ENCODE data around the gene MED13L.

The MED13L gene

DNA sequence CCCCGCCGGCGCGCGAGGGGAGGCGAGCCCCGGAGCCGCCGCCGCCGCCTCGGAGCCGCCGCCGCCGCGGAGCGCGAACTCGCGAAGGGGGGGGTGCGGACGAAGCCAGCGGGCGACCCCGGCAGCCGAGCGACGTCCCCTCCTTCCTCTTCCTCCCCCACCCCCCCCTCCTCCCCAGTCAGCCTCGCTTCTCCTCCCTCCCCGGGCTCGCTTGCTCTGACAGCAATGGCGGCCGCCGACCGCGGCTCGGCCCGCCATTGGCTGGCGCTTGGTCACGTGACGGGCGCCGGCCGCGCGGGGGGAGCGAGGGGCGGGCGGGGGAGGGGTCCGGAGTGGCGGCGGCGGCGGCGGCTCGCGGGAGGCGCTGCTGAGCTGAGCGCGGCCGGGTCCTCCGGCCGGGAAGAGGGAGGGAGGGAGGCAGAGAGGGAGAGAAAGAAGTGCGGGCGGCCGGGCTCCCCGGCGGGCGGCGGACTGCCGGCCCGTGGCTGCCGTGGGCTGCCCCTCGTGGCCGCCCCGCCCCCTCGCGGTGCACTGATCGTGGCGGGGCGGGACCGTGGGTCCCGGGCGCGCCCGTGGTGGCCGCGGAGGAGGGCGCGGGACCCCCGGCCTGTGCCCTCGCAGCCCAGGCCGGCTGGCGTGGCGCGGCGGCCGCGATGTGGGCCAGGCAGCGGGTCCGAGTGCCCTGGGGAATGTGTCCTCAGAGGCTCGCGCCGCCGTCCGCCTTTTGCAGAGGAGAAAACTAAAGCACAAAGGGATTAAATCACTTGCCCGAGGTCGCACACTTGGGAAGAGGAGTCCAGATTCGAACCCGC lies at the start of gene MED13L:
Gene MED13L (minus strand): TSS at position 227 of the 812 bp plus-strand sequence. CDS start 562 bp downstream, outside the sequence.
- DNase-seq = peak in 55 of 56 donors; percentile 33 to 95 (median 86)

DNA sequence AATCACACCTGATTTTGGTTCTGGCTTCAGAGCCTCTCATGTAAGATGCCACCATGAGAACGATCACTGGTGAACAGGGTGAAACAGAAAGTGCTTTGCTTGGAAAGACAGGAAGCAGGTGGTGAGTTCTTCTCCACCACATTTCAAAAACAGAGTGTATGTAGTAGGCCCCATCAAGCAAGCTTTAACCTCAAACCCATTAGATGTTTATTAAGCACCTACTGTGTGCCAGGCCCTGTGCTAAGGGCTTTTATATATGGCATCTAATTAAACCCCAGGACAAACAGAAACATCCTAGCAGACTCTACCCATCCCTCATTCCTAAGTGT lies 47.8 kb upstream of the MED13L start:
- no peak for DNase-seq

DNA sequence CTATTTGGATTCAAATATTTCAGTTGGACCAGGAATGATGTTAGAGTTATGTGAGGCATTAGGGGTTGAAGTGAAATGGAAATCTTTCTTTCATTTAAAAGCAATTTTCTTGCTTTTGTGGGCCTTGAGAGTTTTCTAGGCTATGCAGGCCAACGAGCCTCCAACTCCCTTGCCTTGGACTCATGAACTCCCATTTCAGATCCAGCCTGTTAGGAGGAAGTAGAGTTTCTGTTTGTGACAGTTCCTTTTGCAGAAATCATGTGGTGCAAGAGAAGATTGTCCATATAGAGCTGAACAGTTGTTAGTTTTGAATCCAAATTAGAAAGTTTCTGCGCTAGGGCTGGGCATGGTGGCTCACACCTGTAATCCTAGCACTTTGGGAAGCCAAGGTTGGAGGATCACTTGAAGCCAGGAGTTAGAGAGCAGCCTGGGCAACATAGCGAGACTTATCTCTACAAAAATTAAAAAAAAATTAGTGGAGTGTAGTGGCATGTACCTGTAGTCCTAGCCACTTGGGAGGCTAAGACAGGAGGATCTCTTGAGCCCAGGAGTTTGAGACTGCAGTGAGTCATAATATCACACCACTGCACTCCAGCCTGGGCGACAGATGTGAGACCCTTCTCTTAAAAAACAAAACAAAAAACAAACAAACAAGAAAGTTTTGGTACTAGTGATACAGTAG lies 47.3 kb upstream of the MED13L start:
- DNase-seq = no peak

DNA sequence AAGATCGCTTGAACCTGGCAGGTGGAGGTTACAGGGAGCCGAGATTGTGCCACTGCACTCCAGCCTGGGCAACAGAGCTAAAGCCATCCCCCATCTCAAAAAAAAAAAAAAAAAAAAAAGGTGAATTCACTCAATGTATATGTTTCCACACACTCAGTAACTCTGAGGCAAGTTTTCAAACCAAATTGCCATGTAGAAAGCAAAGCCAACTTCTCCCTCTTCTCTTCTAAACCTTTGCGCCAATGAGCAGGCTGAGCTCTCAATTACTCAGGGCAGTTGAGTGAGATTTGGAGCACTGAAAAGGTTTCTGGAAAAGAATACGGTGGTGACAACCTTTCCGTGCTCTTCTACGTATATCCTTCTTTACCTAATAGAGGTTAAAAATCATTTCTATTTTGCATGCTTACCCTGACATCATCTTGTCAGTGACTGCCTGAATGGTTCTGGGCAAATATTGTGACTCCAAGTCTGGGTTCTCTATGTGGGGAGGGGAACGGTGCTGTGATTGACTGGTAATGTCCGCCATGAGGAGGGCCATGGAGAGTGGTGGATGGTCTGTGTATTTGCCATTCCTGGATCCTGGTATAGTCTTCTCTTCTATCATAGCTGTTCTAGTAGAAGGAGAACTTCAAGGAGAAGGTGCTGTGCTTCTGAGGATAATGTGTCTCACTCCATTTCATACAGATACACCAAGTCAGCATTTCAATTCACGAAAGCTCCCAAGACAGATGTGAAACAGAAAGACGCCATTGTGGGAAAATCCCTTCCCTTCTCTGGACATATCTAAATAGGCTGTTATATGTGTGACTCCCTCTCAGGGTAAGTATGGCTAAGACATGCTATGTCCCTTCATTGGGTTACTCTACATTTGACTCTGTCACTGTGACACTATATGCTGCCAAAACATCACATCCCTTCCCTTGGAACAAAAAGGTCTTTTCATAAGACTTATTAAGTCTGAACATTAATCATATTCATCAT lies 46.2 kb upstream of the MED13L start:
- no peak for DNase-seq

DNA sequence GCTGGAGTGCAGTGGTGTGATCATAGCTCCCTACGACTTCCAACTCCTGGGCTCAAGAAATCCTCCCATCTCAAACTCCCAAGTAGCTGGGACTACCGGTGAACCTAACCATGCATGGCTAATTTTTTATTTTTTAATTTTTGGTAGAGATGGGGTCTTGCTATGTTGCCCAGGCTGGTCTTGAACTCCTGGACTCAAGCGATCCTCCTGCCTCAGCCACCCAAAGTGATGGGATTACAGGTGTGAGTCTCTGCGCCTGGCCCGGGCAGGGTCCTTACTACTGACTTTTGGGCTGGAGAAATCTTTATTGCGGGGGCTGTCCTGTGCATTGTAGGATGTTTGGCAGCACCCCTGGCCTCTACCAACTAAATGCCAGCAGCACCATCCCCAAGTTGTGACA lies 44.4 kb upstream of the MED13L start:
- no peak for DNase-seq

DNA sequence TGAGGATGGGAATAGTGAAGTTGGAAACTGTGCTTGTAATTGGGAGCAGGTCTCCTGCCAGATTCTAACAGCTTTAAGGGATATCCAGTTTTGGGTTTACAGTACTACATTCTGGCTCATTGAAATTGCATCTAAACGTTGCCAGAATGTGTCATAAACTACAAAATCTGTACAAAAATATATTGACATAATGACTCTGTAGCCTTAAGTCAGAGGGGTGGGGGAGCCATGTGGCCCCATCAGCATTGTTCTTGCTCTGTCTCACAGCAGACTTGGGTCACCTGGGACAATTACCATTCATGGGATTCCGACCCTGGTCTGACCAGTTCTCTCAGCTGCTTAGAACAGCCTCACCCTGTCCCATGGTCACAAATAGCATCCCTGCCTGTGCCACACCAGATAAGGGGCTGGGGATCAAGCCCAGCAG lies 43.3 kb upstream of the MED13L start:
- no peak for DNase-seq

DNA sequence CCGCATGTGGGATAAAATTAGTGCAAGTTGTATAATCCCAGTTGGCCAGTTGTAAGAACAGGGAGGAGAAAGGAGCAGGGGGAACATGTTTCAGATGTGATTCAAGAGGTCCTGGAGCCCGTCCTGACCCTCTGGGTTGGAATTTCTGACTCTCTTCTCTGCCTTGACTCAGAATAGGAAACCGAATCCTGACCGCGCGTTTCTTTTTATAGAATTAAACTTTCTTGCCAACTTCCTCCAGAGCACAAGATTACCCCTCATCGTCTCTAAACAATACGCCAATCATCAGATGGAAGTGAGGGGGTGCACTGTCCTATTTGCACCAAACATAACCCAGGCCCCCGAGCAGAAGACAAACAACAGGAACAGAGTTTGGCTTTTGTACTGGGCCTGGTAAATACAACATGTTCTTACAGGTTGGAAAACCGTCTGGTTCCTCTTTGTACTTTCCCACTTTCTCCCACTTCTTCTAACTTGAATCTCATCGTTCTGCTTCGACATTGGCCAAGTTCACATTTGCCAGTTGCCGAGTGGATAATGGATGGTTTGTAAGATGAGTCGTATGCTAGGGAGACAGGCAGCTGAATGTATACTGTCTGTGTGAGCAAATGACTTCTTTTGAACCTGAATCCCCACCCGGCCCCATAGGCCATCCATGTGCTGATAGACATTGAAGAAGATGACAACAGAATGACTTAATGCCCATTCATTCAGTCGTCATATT lies 42.6 kb upstream of the MED13L start:
- DNase-seq = peak in 8 of 56 donors; percentile 1 to 38 (median 6)

DNA sequence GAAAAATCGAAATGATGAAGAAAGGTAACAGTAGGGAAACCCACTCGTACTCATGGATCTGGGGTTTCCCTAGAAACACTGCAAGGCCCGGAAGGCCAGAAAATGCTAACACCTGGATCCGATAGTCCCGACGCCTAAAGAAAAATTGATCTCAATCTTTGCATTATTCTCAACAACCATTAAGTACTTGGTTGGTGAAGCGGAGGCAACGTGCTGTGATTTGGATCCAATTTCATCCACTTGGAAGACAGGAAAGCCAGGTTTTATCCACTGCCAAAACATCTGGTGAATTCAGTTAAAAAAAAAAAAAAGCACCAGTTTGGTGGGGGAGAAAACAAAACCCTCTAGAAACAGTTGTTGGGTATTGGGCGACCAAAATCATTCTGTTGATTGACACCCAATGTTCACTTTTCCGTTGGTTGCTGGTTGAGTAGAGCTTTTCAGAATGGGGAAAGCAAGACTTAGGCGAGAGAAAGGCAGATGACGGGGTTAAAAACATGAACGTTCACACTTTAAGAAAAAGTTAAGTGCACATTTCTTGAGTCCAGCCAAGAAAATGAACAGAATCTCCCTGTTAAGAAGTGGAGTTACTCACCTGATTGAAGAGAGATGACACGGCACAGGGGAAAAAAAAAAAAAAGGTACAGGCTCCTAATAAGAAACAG lies 41.9 kb upstream of the MED13L start:
- no peak for DNase-seq

DNA sequence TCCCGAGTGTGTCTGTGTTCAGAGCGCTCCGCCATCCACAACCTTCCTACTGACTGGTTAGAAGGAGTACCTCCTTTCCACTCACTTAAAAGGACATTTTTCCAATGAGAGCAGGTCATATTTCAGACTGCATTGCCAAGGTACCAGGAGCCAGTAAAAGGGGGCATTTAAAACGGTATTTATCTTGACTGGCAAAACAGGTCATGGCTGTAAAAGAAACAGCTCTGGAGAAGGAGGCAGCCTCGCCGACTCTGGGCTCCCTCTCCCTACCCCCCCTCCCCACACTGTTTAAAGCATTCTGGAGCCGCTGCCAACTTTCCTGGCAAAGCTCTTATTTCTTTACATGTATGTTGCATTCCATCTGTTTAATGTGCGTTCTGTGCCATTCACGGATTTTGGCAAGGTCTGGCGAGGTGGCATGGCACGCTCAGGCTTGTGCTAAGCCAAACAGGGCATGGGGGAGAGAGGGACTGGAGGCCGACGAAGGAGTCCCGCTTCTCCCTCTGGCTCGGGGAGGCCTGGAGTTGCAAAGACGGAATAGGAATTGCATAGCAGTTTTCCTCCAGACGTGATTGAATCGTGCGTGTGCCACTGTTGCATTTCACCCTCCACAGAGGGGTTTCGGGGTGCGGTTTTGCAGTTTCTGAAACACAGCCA lies 41.2 kb upstream of the MED13L start:
- no peak for DNase-seq

DNA sequence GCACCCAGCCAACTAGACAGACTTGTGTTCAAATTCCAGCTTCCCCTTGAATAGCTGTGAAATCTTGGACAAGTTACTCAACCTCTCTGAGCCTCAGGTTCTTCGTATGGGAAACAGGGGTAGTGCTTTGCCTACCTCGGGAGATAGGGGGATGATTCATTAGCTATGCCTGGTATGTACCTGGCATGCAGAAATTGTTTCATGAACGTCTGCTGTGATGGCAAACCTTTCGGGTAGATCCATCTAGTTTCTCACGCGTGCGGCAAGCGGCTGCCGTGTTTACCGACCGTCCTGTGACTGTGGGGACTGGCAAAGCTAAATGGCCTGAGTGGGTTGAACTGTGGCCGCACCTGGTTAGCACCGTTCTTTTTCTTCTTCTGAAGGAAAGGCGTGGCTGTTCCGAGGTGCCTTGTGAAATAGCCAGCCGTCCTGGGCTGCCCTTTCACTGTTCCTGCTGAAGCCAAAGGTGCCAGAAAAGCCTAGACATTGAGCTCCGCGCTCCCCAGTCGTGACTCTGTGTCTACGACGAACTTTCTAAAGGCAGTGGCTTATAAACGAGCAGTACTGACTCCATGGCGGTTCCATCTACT lies 40.6 kb upstream of the MED13L start:
- DNase-seq = no peak

DNA sequence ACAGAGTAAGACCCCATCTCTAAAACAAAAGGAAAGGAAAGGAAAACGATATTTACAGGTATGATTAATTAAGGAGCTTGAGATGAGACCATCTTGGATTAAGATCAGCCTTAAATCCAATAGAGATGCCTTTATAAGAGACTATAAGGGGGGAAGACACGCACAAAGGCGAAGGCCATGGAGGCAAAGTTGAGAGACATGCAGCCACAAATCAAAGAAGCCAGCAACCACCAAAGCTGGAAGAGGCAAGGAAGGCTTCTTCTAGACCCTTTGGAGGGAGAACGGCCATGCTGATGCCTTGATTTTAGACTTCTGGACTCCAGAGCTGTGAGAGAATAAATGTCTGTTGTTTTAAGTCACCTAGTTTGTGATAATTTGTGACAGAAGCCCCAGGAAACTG lies 39.6 kb upstream of the MED13L start:
- no peak for DNase-seq

DNA sequence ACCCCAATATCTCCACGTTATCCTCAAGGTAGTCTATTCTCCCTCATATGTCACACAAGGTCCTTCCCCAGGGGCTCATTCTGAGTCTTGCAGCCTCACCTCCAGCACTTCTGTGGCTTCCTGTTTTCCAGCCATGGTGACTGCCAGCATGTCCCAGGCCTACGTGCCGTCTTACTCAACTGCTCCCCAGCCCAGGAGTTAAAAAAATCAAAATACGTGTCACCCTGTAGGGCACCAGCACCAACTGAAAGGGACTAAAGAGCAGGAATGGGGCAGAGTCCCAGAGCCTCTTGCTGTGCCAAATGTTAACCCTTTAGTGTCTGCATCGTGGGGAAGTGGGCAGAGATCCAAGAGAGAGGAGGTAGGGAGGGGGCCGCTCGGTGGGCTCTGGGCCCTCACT lies 37.0 kb upstream of the MED13L start:
- no peak for DNase-seq

DNA sequence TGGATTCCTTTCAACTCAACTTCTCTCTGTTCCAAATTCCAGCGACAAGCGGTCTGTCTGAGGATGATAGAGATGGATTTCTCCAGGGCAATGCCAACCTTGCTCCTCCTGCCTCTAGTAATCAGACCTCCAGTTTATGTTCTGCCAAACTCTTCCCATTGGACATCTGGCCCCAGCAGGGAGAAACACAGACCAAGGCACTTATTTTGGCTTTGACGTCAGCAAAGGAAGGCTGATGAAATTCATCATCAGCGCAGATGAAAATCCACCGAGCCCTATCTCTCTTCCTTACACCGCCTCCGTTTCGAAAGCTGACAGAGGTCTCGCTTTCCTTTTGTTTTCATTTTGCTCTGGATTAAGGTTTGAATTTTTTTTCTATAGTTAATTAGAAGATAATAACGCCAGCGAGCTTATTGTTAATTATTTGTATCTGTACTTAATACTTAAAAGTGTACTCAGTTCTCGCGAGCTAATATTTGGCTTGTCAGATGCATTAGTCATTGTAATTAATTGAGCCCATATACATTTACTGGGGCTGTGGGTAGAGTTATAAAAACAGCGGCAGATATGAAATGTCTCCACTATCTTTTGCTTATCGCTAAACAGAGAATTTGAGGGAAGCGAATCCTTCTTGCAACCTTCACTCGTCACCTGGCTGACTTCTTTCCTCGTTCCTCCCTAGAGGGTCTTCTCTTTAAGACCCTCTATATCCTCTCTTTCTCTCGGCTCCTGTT lies 35.9 kb upstream of the MED13L start:
- DNase-seq = no peak

DNA sequence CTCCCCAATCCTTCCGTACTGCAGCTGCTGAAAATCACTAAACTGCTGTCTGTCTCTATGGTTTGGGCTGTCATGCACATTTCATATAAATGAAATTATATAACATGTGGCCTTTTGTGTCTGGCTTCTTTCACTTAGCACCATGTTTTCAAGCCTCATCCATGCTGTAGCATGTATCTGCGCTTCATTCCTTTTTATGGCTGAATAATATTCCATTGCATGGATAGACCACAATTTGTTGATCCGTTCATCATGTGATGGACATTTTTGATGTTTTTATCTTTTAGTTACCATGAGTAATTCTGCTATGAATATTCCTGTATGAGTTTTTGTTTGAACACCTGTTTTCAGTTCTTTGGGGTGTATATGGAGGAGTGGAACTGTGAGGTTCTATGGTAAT lies 32.6 kb upstream of the MED13L start:
- DNase-seq = no peak

DNA sequence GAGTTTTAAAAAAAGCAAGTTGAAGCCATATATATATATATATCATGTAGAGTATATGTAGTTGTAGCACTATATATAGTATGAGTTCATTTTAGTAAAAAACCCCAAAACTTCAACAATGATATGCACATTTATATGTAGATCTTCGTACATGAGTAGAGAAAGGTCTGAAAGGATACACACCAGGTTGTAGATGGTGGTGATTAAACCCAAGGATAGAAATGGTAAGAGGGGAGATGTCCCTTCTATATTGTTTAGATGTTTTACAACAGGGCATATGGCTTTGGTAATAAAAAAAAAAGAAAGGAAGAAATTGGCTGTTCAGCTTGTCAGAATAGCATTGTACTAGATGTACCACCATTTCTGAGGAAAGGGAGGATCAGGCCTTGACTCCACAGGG lies 31.9 kb upstream of the MED13L start:
- DNase-seq = no peak

DNA sequence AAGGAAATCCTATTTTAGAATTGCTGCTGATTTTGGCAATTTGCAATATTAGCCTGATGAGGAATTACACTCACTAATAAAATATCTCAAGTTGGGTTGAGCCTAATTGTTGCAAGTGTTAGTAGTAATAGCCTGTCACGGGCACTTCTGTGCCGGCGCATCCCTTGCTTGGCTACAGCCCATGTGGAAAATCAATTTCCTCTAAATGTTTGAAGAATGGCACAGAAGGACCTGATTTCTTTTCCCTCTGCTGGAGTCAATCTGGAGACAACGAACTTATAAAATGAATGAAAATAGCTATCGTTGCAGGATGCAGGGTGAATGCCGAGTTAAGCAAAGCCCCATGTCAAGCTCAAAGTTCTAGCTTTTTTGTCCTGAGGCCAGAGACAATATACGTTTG lies 31.2 kb upstream of the MED13L start:
- no peak for DNase-seq

DNA sequence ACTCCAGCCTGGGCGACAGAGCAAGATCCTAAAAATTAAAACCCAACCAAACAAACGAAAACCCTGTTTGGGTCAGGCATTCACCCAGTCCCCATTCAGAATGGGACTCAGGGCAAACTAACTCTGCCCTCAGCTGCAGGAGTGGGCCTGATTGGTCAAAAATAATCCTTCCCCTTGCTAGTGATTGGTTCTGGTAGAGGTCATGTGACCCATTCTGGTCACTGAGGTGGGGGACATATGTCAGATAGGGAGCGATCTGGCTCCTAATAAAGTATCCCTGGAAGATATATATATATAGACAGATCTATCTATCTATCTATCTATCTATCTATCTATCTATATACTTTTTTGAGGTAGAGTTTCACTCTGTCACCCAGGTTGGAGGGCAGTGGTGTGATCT lies 29.5 kb upstream of the MED13L start:
- DNase-seq = no peak

DNA sequence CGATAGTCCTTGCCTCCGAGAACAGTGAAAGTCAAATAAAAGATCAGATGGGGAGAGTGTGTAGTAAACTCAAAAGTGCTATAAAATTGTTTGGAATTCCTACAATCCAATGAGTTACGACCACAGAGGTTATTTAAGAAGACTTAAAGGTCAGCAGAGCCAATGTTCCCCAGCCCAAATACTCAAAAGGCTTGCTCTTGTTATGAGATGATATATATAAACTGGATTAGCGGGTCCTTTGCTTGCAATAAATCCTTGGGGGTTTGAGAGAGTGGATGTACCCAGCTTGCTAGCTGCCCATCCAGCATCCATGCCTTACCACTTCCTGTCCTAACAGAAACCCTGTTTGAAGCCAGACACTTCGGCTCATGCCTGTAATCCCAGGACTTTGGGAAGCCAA lies 29.0 kb upstream of the MED13L start:
- no peak for DNase-seq

DNA sequence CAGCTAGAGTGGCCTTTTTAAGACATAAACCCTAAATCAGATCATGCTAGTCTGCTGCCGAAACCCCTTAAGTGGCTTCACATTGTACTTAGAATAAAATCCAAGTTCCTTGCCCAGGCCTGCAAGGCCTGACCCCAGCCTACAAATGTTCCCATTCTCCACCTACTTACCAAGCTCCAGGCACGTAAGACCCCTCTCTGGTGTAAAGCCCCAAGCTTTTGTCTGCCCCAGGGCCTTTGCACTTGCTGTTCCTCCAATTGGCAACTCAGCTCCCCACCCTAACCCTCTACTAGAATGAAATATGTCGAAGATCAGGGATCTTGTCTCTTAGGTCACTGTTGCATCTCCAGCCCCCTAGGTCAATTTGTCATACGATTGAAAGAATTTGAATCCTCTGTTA lies 27.1 kb upstream of the MED13L start:
- DNase-seq = no peak
